ENCODE measurements around the gene NOS1AP.

DNA sequence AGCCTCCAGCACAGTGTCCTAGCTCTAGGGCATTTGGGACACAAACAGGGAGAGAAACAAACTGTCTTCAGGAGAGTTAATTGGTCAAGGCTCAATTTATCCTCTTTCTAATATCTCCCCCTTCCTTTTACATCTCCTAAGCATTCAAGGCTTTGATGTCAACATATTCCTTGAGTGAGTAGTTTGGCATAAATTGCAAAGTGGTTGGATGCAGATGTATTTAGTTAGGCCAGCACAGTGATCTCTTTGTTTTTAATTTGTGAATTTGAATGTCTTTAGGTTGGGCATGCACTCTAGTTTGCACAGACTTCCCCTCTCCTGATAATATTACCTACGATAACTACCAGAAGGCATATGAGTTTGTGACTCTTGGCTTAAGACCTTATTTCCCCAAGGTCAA lies 33.3 kb upstream of the NOS1AP start:
- TF ChIP-seq, protein P1, sequence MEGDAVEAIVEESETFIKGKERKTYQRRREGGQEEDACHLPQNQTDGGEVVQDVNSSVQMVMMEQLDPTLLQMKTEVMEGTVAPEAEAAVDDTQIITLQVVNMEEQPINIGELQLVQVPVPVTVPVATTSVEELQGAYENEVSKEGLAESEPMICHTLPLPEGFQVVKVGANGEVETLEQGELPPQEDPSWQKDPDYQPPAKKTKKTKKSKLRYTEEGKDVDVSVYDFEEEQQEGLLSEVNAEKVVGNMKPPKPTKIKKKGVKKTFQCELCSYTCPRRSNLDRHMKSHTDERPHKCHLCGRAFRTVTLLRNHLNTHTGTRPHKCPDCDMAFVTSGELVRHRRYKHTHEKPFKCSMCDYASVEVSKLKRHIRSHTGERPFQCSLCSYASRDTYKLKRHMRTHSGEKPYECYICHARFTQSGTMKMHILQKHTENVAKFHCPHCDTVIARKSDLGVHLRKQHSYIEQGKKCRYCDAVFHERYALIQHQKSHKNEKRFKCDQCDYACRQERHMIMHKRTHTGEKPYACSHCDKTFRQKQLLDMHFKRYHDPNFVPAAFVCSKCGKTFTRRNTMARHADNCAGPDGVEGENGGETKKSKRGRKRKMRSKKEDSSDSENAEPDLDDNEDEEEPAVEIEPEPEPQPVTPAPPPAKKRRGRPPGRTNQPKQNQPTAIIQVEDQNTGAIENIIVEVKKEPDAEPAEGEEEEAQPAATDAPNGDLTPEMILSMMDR (conservative IDR thresholded peaks at IDR 0.05): no peak
- no peak for TF ChIP-seq ZFX (IDR thresholded peaks at IDR 0.05)

Data from C4-2B (cell line).